A673 (cell line): ENCODE data around the gene ARHGEF4. TPM values are rescaled to one million over a fixed set of nuclear protein-coding genes. Genes with fewer than 3 reads are reported as not detected.

ENCODE experiments used
- BruUV-seq: library from RNA; stranded (reverse); fragments of 400-500 nt; replicated peaks from 2 replicates; lab custom pipeline; 2021; lab: Mats Ljungman, UMichigan
- CTCF ChIA-PET: fragments of 300-600 bp; sonication (Branson Sonifier 250); formaldehyde crosslinking; loops from one replicate; lab custom pipeline; 2022; ENCODE audit warnings: antibody characterized with exemption; lab: Charles Lee
- POLR2A ChIA-PET: fragments of 300-600 bp; sonication (Branson Sonifier 250); formaldehyde crosslinking; loops from one replicate; lab custom pipeline; 2022; ENCODE audit warnings: antibody characterized with exemption; ENCODE audit not compliant: low non-redundant PET; lab: Charles Lee
- DNase-seq: peaks from one replicate; pipeline ENCODE4 v3.0.0-alpha.2; 2015; ENCODE audit warnings: low spot score
- H3K27ac ChIP-seq: fragments of 200-600 bp; sonication (generic); 2 replicates; pipeline ENCODE4 v1.5.1; 2016; ENCODE audit warnings: mixed run types, low read depth, mild to moderate bottlenecking, mixed read lengths, antibody characterized with exemption, low read length; ENCODE audit not compliant: poor library complexity, severe bottlenecking
- H3K27me3 ChIP-seq: fragments of 200-600 bp; sonication (generic); replicated peaks from 2 replicates; pipeline ENCODE4 v1.6.1; 2017; ENCODE audit warnings: mixed run types, low read depth, mild to moderate bottlenecking, mixed read lengths, antibody characterized with exemption, low read length; ENCODE audit not compliant: insufficient read depth, poor library complexity
- H3K36me3 ChIP-seq: fragments of 200-600 bp; sonication (generic); 2 replicates; pipeline ENCODE4 v1.6.1; 2016; ENCODE audit warnings: mixed run types, mild to moderate bottlenecking, mixed read lengths, antibody characterized with exemption, low read length; ENCODE audit not compliant: insufficient read depth, poor library complexity, severe bottlenecking
- H3K4me1 ChIP-seq: fragments of 200-600 bp; sonication (generic); 2 replicates; pipeline ENCODE4 v1.6.1; 2017; ENCODE audit warnings: mixed run types, mild to moderate bottlenecking, mixed read lengths, antibody characterized with exemption, low read length; ENCODE audit not compliant: insufficient read depth, poor library complexity, severe bottlenecking
- H3K4me3 ChIP-seq: fragments of 200-600 bp; sonication (generic); 2 replicates; pipeline ENCODE4 v1.5.1; 2016; ENCODE audit warnings: low read depth, mixed run types, mild to moderate bottlenecking, mixed read lengths, low read length; ENCODE audit not compliant: poor library complexity, severe bottlenecking
- H3K9me3 ChIP-seq: fragments of 200-600 bp; sonication (generic); 2 replicates; pipeline ENCODE4 v1.6.1; 2016; ENCODE audit warnings: mixed run types, low read depth, mild to moderate bottlenecking, mixed read lengths, antibody characterized with exemption, low read length; ENCODE audit not compliant: poor library complexity, severe bottlenecking
- CTCF ChIP-seq: fragments of 300-800, 200-600 bp; sonication (generic); conservative IDR thresholded peaks from 2 replicates; pipeline ENCODE4 v1.5.1; 2017; ENCODE audit warnings: low read depth, mild to moderate bottlenecking, antibody characterized with exemption, low read length, moderate library complexity, mixed read lengths
- EZH2 ChIP-seq: fragments of 200-600 bp; sonication (generic); IDR thresholded peaks from 2 replicates; pipeline ENCODE4 v1.6.1; 2017; ENCODE audit warnings: borderline replicate concordance, low read depth, mild to moderate bottlenecking, mixed read lengths, antibody characterized with exemption, low read length; ENCODE audit not compliant: poor library complexity, severe bottlenecking
- intact Hi-C: fragments of 100-400 bp; cut with micrococcal nuclease; formaldehyde crosslinking; loops from one replicate; pipeline ENCODE4 v1.10.0; 2022; ENCODE audit not compliant: unreplicated experiment
- total RNA-seq: library from RNA; stranded (reverse); gene quantifications from 2 replicates; pipeline ENCODE4 v1.2.3, GENCODE V29; 2021

Gene ARHGEF4
- total RNA-seq, 1 experiment from 2014 or later, result 2.1 TPM

- H3K27me3 ChIP-seq, result peaks cover 79% of the 10 kb centered on the region
- intact Hi-C loops, result no loop called here
- POLR2A ChIA-PET, result no interaction called here
- TF ChIP-seq EZH2 (no peak), CTCF (no peak)
- no peaks in the 10 kb centered on the region for H3K4me1 ChIP-seq
- no peaks in the 10 kb centered on the region for H3K36me3 ChIP-seq
- CTCF ChIA-PET, result no interaction called here
- no peaks in the 10 kb centered on the region for H3K9me3 ChIP-seq
- no peak for DNase-seq
- H3K27ac ChIP-seq, result no peak overlapping the region
- no peak overlapping the region for H3K4me3 ChIP-seq
- no TSS peak for BruUV-seq
These were observed 168.7 kb downstream of the ARHGEF4 start for GRCh38 chr2:131005216-131005935.

GRCh38 chr2:131006561-131006960, 169.8 kb downstream of the ARHGEF4 start:
- DNase-seq, result no peak
- Histone ChIP-seq H3K9me3 (no peaks in the 10 kb centered on the region), H3K27ac (no peak overlapping the region), H3K27me3 (peaks cover 83% of the 10 kb centered on the region), H3K4me1 (no peaks in the 10 kb centered on the region), H3K36me3 (no peaks in the 10 kb centered on the region), H3K4me3 (no peak overlapping the region)
- ChIA-PET CTCF (no interaction called here), POLR2A (no interaction called here)
- intact Hi-C loops, result no loop called here
- TF ChIP-seq CTCF (no peak), EZH2 (no peak)
- BruUV-seq, result no TSS peak

- H3K36me3 ChIP-seq, result no peaks in the 10 kb centered on the region
- H3K4me1 ChIP-seq, result no peaks in the 10 kb centered on the region
- no peaks in the 10 kb centered on the region for H3K9me3 ChIP-seq
- CTCF ChIA-PET, result no interaction called here
- intact Hi-C loops, result no loop called here
- H3K27me3 ChIP-seq, result peaks cover 76% of the 10 kb centered on the region
- DNase-seq, result no peak
- no TSS peak for BruUV-seq
- TF ChIP-seq CTCF (no peak), EZH2 (peak; percentile 1)
- H3K4me3 ChIP-seq, result no peak overlapping the region
- H3K27ac ChIP-seq, result no peak overlapping the region
- POLR2A ChIA-PET, result no interaction called here
These were observed 172.3 kb downstream of the ARHGEF4 start for GRCh38 chr2:131008967-131009366.
